Activated T-helper 1 cell treated with anti-CD3 and anti-CD28 coated beads, Interleukin-12 subunit alpha, Interleukin-12 subunit beta, Interleukin-2, Interleukin-4 antibody, amounts not matched to agents 30 ng/mL and 10 ng/mL and 1 ng/mL, durations not matched to agents 14 hours and 24 hours and 36 hours (primary cell): ENCODE data around the gene EEF1AKMT3. TPM values are rescaled to one million over a fixed set of nuclear protein-coding genes. Genes with fewer than 3 reads are reported as not detected.

Source experiments
- DNase-seq: peaks from one replicate; pipeline ENCODE4 v3.0.0; 2021; ENCODE audit warnings: low spot score
- H3K27ac Mint-ChIP-seq: one replicate; pipeline ENCODE4 v1.8.0; 2021; ENCODE audit warnings: mild to moderate bottlenecking, mixed read lengths
- H3K27me3 Mint-ChIP-seq: one replicate; pipeline ENCODE4 v1.8.0; 2022; ENCODE audit warnings: mild to moderate bottlenecking, moderate library complexity, mixed read lengths; ENCODE audit not compliant: insufficient read depth
- H3K36me3 Mint-ChIP-seq: one replicate; pipeline ENCODE4 v1.8.0; 2021; ENCODE audit warnings: low read depth, mixed read lengths
- H3K4me1 Mint-ChIP-seq: one replicate; pipeline ENCODE4 v1.8.0; 2021; ENCODE audit warnings: low read depth, mixed read lengths
- H3K4me3 Mint-ChIP-seq: one replicate; pipeline ENCODE4 v1.8.0; 2021; ENCODE audit warnings: mild to moderate bottlenecking, moderate library complexity, mixed read lengths
- H3K9me3 Mint-ChIP-seq: one replicate; pipeline ENCODE4 v1.8.0; 2021; ENCODE audit warnings: mixed read lengths
- intact Hi-C: fragments of 100-400 bp; cut with micrococcal nuclease; formaldehyde crosslinking; loops from one replicate; pipeline ENCODE4 v1.15.1; 2024
- total RNA-seq: library from RNA; stranded (reverse); gene quantifications from 2 replicates; pipeline ENCODE4 v1.2.3, GENCODE V29; 2022

Gene EEF1AKMT3
- 4.5 and 5.4 TPM in 2 replicates for total RNA-seq

DNA sequence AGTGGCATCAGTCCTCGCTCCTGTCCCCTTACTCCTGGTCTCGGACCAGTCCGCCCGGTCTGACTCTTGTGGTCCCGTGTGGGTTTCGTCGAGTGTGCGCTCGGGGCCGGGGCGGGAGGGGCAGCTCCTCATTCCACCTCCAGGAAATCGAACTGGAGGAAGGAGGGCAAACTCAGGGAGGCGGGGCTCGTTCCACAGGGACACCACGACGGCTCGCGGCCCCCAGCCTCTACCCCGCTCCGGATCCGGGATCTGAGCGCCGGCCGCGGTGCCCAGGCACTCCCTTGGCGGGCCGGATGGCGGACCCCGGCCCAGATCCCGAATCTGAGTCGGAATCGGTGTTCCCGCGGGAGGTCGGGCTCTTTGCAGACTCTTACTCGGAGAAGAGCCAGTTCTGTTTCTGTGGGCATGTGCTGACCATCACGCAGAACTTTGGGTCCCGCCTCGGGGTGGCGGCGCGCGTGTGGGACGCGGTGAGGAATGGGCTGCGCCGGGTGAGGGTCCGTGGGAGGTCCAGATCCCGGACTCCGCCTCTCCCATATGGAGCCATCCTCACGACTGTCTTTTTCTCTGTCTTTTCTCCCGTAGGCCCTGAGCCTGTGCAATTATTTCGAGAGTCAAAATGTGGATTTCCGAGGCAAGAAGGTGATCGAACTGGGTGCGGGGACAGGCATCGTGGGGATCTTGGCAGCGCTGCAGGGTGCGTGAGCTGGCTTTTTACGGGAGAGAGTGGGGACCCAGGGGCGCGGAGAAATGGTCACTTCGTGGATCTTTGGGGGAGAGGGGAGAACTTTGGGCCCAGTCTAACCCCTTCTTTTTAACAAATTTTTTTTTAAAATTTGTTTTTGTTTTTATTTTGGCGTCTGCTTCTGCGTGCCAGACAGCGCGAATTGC, at the start of gene EEF1AKMT3:
Gene EEF1AKMT3, plus strand, starts transcription at position 186 of the 894 bp plus-strand sequence. Its CDS starts 111 bp downstream, at position 297.
- intact Hi-C loops, result loop anchor here (1.0 to 5.0 kb wide), 7 partner anchors 10 to 1825 kb away; partner anchors contain the start of genes ATP23, CDK4, SLC16A7 and TSFM
- no peaks in the 10 kb centered on the region for H3K9me3 Mint-ChIP-seq
- H3K27me3 Mint-ChIP-seq, result no peaks in the 10 kb centered on the region
- peak within 1 kb of the TSS; percentile 93 for H3K4me3 Mint-ChIP-seq
- H3K4me1 Mint-ChIP-seq, result peaks cover 37% of the 10 kb centered on the region
- peak; percentile 25 for DNase-seq
- H3K27ac Mint-ChIP-seq, result peak within 1 kb of the TSS; percentile 99
- peaks cover 35% of the 10 kb centered on the region for H3K36me3 Mint-ChIP-seq

GRCh38 chr12:57722716-57723629, 49.4 kb upstream of the EEF1AKMT3 start:
- DNase-seq, result no peak
- no peaks in the 10 kb centered on the region for H3K4me1 Mint-ChIP-seq
- intact Hi-C loops, result no loop called here
- H3K27me3 Mint-ChIP-seq, result no peaks in the 10 kb centered on the region
- no peaks in the 10 kb centered on the region for H3K9me3 Mint-ChIP-seq
- H3K27ac Mint-ChIP-seq, result no peak overlapping the region
- peaks cover 29% of the 10 kb centered on the region for H3K36me3 Mint-ChIP-seq
- H3K4me3 Mint-ChIP-seq, result no peak overlapping the region

DNA sequence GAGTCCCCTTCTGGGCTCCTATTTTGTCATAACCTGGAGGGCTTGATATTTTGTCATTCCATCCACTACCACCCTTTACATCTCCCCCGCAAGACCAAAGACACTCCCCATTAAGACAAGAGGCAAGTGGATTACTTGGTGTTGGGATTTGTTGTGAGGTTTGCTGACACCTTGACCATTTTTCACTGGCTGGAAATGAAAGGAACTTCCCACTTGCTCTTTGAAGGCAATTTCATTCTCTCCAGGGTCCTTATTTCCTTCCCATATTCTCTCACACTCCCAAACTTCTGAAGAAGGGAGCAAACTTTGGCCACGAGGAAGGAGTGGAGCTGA, 48.8 kb upstream of the EEF1AKMT3 start:
- Mint-ChIP-seq H3K4me1 (no peaks in the 10 kb centered on the region), H3K27ac (no peak overlapping the region), H3K9me3 (no peaks in the 10 kb centered on the region), H3K4me3 (no peak overlapping the region), H3K36me3 (peaks cover 32% of the 10 kb centered on the region), H3K27me3 (no peaks in the 10 kb centered on the region)
- intact Hi-C loops, result no loop called here
- no peak for DNase-seq

DNA sequence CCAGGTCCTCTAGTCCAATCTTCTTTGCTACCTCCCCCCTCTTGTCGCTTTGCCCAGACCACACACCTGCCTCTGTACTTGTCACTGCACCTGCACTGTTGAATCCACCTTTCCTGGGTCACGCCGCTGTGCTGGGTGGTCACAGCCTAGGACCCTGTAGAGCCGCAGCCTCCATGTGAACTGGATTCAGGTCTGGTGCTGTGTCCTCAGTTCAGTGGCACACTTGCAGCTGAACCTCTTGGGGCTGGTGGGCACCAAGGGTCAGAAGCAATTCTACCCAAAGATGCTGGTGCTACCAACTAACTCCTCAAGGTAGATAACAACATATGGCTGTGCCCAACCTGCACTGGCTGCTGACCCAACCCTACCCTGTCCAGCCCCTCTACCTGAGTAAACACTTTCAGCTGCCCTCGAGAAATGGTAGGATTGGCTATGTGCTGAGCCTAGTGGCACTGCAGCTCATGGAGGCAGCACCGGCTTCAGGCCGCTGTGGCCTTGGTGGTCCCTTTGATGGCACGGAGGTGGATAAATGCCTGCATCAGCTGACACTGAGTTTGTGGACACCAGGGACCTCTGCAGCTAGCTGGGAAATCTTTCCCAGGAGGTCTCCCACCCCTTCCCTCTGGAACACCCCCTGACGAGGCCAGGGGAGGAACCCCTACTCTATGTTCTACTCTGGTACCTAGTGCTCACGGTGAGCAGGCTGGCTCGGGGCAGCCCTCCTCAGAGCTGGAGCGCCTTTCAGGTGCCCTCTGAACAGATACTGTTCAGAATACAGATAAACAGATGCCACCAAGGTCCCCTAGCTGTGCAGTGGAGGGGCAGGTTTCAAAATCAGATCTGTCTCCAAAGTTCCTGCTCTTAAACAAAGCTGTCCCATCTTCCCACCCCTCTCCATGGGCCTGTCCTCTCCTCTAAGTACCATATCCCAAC, 48.1 kb upstream of the EEF1AKMT3 start:
- Mint-ChIP-seq H3K4me3 (no peak overlapping the region), H3K27me3 (no peaks in the 10 kb centered on the region), H3K4me1 (no peaks in the 10 kb centered on the region), H3K9me3 (no peaks in the 10 kb centered on the region), H3K36me3 (peaks cover 31% of the 10 kb centered on the region), H3K27ac (peak overlapping the region; percentile 3)
- intact Hi-C loops, result no loop called here
- DNase-seq, result no peak

GRCh38 chr12:57724936-57725740, 47.3 kb upstream of the EEF1AKMT3 start:
- intact Hi-C loops, result no loop called here
- peak overlapping the region; percentile 3 for H3K27ac Mint-ChIP-seq
- peaks cover 27% of the 10 kb centered on the region for H3K36me3 Mint-ChIP-seq
- no peak overlapping the region for H3K4me3 Mint-ChIP-seq
- no peaks in the 10 kb centered on the region for H3K4me1 Mint-ChIP-seq
- no peaks in the 10 kb centered on the region for H3K27me3 Mint-ChIP-seq
- no peaks in the 10 kb centered on the region for H3K9me3 Mint-ChIP-seq
- DNase-seq, result no peak

DNA sequence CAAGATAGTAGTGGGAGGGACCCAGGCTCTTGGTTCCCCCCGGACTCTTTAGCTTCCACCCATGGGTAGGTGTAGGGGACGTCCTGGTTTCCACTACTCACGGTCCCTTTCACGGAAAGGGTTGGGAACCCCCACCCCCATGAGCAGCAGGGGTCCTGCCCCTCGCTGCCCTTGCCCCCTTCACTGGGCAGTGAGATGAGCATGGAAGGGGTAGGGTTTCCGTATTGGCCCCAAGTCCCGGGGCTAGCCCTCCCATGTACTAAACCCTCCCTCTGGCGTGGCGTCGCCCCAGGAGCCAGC, 46.6 kb upstream of the EEF1AKMT3 start:
- no peaks in the 10 kb centered on the region for H3K9me3 Mint-ChIP-seq
- H3K27ac Mint-ChIP-seq, result no peak overlapping the region
- peaks cover 33% of the 10 kb centered on the region for H3K36me3 Mint-ChIP-seq
- no peak for DNase-seq
- no peak overlapping the region for H3K4me3 Mint-ChIP-seq
- no peaks in the 10 kb centered on the region for H3K4me1 Mint-ChIP-seq
- no peaks in the 10 kb centered on the region for H3K27me3 Mint-ChIP-seq
- intact Hi-C loops, result no loop called here

DNA sequence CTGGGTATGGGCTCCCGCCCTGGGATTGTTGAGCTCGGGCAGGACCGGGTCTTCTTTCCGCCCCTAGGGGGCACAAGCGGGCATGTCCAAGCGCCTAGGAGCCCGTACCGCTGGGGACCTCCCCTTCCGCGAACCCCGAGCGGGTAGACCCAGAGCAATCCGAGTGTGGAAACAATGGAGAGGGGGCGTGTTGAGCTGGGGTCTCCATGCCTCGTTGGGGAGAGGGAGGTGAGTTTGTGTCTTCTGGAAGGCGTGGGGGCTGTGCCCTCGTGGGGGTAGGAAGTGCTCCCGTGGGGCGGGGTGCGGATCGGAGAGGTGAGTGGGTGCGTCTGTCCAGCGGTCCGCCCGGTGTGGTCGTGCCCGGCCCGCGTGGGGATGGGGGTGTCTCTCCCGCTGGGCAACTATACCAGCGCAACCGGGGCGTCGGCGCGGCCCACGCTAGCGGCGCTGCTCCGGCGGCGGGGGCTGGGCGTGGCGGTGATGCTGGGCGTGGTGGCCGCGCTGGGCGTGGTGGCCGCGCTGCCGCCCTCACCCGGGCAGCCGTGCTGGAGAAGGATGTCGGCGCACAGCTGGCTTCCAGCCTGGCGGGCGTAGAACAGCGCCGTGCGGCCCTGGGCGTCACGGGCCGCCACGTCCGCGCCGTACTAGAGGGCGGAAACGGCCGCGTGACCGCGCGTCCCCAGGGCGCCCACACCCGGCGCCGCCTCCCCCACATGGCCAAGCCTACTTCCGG, 46.1 kb upstream of the EEF1AKMT3 start:
- H3K4me1 Mint-ChIP-seq, result no peaks in the 10 kb centered on the region
- peak overlapping the region; percentile 65 for H3K27ac Mint-ChIP-seq
- no peak for DNase-seq
- no peaks in the 10 kb centered on the region for H3K27me3 Mint-ChIP-seq
- no peaks in the 10 kb centered on the region for H3K9me3 Mint-ChIP-seq
- peaks cover 36% of the 10 kb centered on the region for H3K36me3 Mint-ChIP-seq
- intact Hi-C loops, result no loop called here
- H3K4me3 Mint-ChIP-seq, result no peak overlapping the region

GRCh38 chr12:57726884-57727757, 45.3 kb upstream of the EEF1AKMT3 start:
- H3K4me3 Mint-ChIP-seq, result no peak overlapping the region
- H3K36me3 Mint-ChIP-seq, result peaks cover 37% of the 10 kb centered on the region
- DNase-seq, result no peak
- no peaks in the 10 kb centered on the region for H3K9me3 Mint-ChIP-seq
- H3K27ac Mint-ChIP-seq, result no peak overlapping the region
- H3K4me1 Mint-ChIP-seq, result no peaks in the 10 kb centered on the region
- intact Hi-C loops, result no loop called here
- H3K27me3 Mint-ChIP-seq, result no peaks in the 10 kb centered on the region

GRCh38 chr12:57727758-57728395, 44.5 kb upstream of the EEF1AKMT3 start:
- H3K36me3 Mint-ChIP-seq, result peaks cover 42% of the 10 kb centered on the region
- no peaks in the 10 kb centered on the region for H3K9me3 Mint-ChIP-seq
- no peaks in the 10 kb centered on the region for H3K4me1 Mint-ChIP-seq
- DNase-seq, result no peak
- H3K4me3 Mint-ChIP-seq, result no peak overlapping the region
- intact Hi-C loops, result no loop called here
- no peaks in the 10 kb centered on the region for H3K27me3 Mint-ChIP-seq
- no peak overlapping the region for H3K27ac Mint-ChIP-seq

DNA sequence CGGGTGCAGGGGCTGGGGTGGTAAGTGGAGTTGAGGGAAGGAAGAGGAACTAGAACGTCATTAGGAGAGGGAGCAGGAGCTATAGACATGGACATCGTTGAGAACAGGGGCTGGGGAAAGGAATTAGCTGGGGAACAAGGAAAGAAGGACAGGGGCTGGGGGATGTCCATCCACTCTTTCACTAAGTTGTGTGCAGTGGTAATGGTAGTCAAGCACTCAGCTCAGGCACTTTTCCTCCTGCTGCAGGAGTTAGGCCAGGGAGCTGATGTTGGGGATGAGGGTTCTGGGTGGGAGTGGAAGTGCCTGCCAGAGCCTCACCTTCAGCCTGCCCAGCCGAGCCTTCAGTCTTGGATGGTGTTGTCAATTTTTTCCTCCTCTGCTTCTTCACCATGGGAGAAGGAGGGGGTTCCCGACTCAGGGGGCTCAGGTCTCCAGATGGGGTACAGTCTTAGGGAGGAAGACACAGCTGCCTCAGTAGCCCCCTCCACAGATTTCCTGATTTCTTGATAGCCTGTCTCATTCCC, 43.0 kb upstream of the EEF1AKMT3 start:
- Mint-ChIP-seq H3K9me3 (no peaks in the 10 kb centered on the region), H3K36me3 (peaks cover 41% of the 10 kb centered on the region), H3K27ac (peak overlapping the region; percentile 8), H3K4me1 (no peaks in the 10 kb centered on the region), H3K4me3 (no peak overlapping the region), H3K27me3 (no peaks in the 10 kb centered on the region)
- no peak for DNase-seq
- intact Hi-C loops, result no loop called here
